ENCODE results near the gene EIF3K.
A peak's percentile ranks its signal among the peaks of the same experiment; 100 is the strongest.
"Not testable (repeated sequence)": the region's sequence is repeated elsewhere in the genome, so short reads cannot be mapped to it uniquely, and the experiment has no call there.

Gene EIF3K

GRCh38 chr19:38617764-38618589 lies 1.0 kb upstream of the EIF3K start, which contains the start of gene MAP4K1:
MAP4K1 (minus strand) TSS chr19:38617953; CDS start chr19:38617895, 58 bp downstream.
- peaks cover 15% of the 10 kb centered on the region for H3K79me2 ChIP-seq (ENCODE audit: control insufficient read depth, insufficient read depth, low read length, unreplicated experiment)

DNA sequence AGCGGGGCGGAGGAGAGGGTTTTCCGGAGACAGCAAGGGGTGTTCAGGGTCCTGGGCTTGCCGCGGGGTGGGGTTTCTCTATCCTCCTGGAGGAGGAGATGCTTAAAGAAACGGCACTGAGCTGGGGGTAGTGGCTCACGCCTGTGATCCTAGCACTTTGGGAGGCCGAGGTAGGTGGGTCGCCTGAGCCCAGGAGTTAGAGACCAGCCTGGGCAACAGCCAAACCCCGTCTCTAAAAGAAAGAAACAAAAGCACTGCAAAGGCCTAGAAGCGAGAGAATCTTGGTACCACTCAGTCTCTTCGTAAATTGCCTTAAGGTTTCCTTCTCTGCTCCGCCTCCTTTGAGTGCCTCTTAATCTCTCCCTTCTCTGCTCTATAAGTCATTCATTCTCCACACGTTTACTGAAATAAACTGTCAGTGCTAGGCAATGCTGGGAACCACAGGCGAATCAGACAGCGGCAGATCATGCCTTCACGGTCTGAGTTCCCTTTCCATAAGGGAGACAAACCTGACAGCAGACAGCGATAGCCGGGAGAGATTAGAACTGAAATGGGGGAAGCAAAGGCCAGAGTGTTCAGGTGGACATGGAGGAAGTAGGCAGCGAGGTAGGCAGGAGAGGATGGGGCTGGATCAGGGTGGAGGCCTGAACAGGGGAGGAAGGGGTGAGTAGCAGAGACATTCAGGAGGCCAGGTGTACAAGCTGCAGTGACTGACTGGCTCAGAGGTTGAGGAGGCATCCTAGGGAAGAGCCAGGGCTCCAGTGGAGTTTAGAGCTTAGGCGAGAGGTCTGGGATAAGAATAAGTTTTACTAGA lies 580 bp downstream of the EIF3K start:
- peak overlapping the region; percentile 61 for H2AFZ ChIP-seq (ENCODE audit: low read length, unreplicated experiment)

More at GRCh38 chr19:38617764-38618589, 1.0 kb upstream of the EIF3K start, which contains the start of gene MAP4K1:
- Histone ChIP-seq H3K4me3 (ENCODE audit: low read depth, low read length) (peak within 1 kb of the TSS; percentile 93), H3K27ac (ENCODE audit: low read depth, low read length) (no peak within 1 kb of the TSS), H2AFZ (ENCODE audit: low read length, unreplicated experiment) (peak within 1 kb of the TSS; percentile 31), H3K36me3 (ENCODE audit: insufficient read depth, low read length) (no peaks in the 10 kb centered on the region), H3K4me1 (ENCODE audit: control insufficient read depth, insufficient read depth, low read length, unreplicated experiment) (peaks cover 5% of the 10 kb centered on the region), H3K27me3 (ENCODE audit: insufficient read depth, low read length) (no peaks in the 10 kb centered on the region)

DNA sequence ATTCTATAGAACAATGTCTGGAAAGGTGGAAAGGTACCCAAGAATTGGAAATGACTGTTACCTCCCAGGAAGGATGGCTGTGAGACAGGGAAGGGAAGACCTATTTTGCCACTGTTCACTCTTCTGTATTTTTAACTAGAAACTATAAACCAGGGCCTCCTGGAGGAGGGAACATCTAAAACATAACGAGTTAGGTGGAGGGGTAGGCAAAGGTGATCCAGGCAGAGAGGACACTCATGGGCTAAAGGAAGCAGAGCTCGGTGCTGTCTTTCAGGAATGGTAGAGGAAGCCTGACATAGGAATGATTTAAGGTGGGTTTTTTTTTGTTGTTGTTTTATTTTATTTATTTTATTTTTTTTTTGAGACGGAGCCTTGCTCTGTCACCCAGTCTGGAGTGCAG lies 5.8 kb downstream of the EIF3K start:
- Histone ChIP-seq H3K27ac (ENCODE audit: low read depth, low read length) (no peak overlapping the region), H3K79me2 (ENCODE audit: control insufficient read depth, insufficient read depth, low read length, unreplicated experiment) (peaks cover 6% of the 10 kb centered on the region), H2AFZ (ENCODE audit: low read length, unreplicated experiment) (no peak overlapping the region), H3K4me1 (ENCODE audit: control insufficient read depth, insufficient read depth, low read length, unreplicated experiment) (peaks cover 5% of the 10 kb centered on the region), H3K36me3 (ENCODE audit: insufficient read depth, low read length) (no peaks in the 10 kb centered on the region), H3K4me3 (ENCODE audit: low read depth, low read length) (no peak overlapping the region), H3K27me3 (ENCODE audit: insufficient read depth, low read length) (no peaks in the 10 kb centered on the region)

More for the DNA sequence above, 580 bp downstream of the EIF3K start:
- Histone ChIP-seq H3K36me3 (ENCODE audit: insufficient read depth, low read length) (no peaks in the 10 kb centered on the region), H3K4me1 (ENCODE audit: control insufficient read depth, insufficient read depth, low read length, unreplicated experiment) (peaks cover 5% of the 10 kb centered on the region), H3K27me3 (ENCODE audit: insufficient read depth, low read length) (no peaks in the 10 kb centered on the region), H3K4me3 (ENCODE audit: low read depth, low read length) (peak overlapping the region; percentile 93), H3K27ac (ENCODE audit: low read depth, low read length) (peak overlapping the region; percentile 44; the same call in 1 of the 2 replicates), H3K79me2 (ENCODE audit: control insufficient read depth, insufficient read depth, low read length, unreplicated experiment) (peaks cover 15% of the 10 kb centered on the region)

GRCh38 chr19:38626401-38626800 lies 7.4 kb downstream of the EIF3K start:
- no peaks in the 10 kb centered on the region for H3K27me3 ChIP-seq (ENCODE audit: insufficient read depth, low read length)
- no peak overlapping the region for H2AFZ ChIP-seq (ENCODE audit: low read length, unreplicated experiment)
- no peaks in the 10 kb centered on the region for H3K79me2 ChIP-seq (ENCODE audit: control insufficient read depth, insufficient read depth, low read length, unreplicated experiment)
- H3K36me3 ChIP-seq (ENCODE audit: insufficient read depth, low read length), result no peaks in the 10 kb centered on the region
- no peak overlapping the region for H3K4me3 ChIP-seq (ENCODE audit: low read depth, low read length)
- no peaks in the 10 kb centered on the region for H3K4me1 ChIP-seq (ENCODE audit: control insufficient read depth, insufficient read depth, low read length, unreplicated experiment)
- H3K27ac ChIP-seq (ENCODE audit: low read depth, low read length), result no peak overlapping the region

DNA sequence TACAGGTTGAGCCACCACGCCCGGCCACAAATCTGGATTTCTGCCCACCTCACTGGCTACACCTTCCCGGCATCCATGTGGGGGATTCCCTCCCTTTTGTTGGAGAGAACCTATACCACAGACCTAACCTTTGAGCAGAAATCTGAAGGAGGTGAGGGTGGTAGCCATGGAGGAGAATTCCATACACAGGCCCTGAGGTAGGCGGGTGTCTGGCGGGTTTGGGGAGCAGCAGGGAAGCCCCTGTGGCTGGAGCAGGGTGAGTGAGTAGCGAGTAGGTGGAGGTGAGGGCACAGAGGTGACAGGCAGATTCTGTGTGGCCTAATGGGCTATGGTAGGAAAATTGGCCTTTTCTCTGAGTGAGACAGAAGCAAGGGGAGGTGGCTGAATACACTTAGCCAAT lies 10.6 kb downstream of the EIF3K start:
- H3K27me3 ChIP-seq (ENCODE audit: insufficient read depth, low read length), result no peaks in the 10 kb centered on the region
- H3K36me3 ChIP-seq (ENCODE audit: insufficient read depth, low read length), result no peaks in the 10 kb centered on the region
- no peaks in the 10 kb centered on the region for H3K79me2 ChIP-seq (ENCODE audit: control insufficient read depth, insufficient read depth, low read length, unreplicated experiment)
- H2AFZ ChIP-seq (ENCODE audit: low read length, unreplicated experiment), result no peak overlapping the region
- no peak overlapping the region for H3K27ac ChIP-seq (ENCODE audit: low read depth, low read length)
- no peaks in the 10 kb centered on the region for H3K4me1 ChIP-seq (ENCODE audit: control insufficient read depth, insufficient read depth, low read length, unreplicated experiment)
- no peak overlapping the region for H3K4me3 ChIP-seq (ENCODE audit: low read depth, low read length)

GRCh38 chr19:38631301-38631700 lies 12.3 kb downstream of the EIF3K start:
- H2AFZ ChIP-seq (ENCODE audit: low read length, unreplicated experiment); H3K79me2 ChIP-seq (ENCODE audit: control insufficient read depth, insufficient read depth, low read length, unreplicated experiment); H3K27me3 ChIP-seq (ENCODE audit: insufficient read depth, low read length); H3K4me3 ChIP-seq (ENCODE audit: low read depth, low read length); H3K27ac ChIP-seq (ENCODE audit: low read depth, low read length); H3K36me3 ChIP-seq (ENCODE audit: insufficient read depth, low read length); H3K4me1 ChIP-seq (ENCODE audit: control insufficient read depth, insufficient read depth, low read length, unreplicated experiment): not testable (repeated sequence)

- H3K27ac ChIP-seq (ENCODE audit: low read depth, low read length); H3K79me2 ChIP-seq (ENCODE audit: control insufficient read depth, insufficient read depth, low read length, unreplicated experiment); H3K4me1 ChIP-seq (ENCODE audit: control insufficient read depth, insufficient read depth, low read length, unreplicated experiment); H3K4me3 ChIP-seq (ENCODE audit: low read depth, low read length); H3K27me3 ChIP-seq (ENCODE audit: insufficient read depth, low read length); H3K36me3 ChIP-seq (ENCODE audit: insufficient read depth, low read length); H2AFZ ChIP-seq (ENCODE audit: low read length, unreplicated experiment): not testable (repeated sequence)
Measured at GRCh38 chr19:38631811-38632475, 13.0 kb downstream of the EIF3K start.

DNA sequence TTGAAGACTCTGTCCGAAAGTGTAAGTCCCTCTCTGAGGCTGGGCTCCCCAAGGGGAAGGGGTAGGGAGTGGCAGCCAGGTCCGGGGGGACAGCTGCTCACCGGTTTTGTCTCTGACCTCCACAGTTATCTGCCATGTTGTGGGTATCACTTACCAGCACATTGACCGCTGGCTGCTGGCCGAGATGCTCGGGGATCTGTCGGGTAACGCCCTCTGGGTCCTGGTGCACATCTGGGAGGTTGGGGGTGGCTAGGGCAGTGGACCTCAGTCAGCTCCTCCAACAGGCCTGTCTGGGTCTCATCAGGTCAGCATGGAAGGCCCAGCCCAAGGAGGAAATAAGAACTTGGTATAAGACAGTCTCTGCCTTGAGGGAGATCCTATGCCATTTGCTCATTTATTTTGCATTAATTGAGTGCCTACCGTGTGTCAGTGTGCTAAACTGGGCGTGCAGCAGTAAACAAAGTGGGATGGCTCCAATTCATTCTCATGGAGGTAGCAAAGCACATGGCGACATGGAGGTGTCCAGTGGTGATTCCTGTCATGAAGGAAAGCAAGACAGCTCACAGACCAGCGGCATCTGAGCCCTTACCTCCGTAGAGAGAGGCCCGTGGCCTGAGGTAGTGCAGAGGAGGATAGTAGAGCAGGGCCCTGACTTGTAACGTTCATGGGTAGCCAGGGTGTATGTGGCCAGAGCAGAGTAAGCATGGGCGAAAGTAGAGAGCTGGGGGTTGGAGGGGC lies 13.7 kb downstream of the EIF3K start:
- Histone ChIP-seq H3K27ac (ENCODE audit: low read depth, low read length) (no peak overlapping the region), H3K4me1 (ENCODE audit: control insufficient read depth, insufficient read depth, low read length, unreplicated experiment) (no peaks in the 10 kb centered on the region), H3K79me2 (ENCODE audit: control insufficient read depth, insufficient read depth, low read length, unreplicated experiment) (no peaks in the 10 kb centered on the region), H3K27me3 (ENCODE audit: insufficient read depth, low read length) (no peaks in the 10 kb centered on the region), H2AFZ (ENCODE audit: low read length, unreplicated experiment) (no peak overlapping the region), H3K36me3 (ENCODE audit: insufficient read depth, low read length) (no peaks in the 10 kb centered on the region), H3K4me3 (ENCODE audit: low read depth, low read length) (no peak overlapping the region)

DNA sequence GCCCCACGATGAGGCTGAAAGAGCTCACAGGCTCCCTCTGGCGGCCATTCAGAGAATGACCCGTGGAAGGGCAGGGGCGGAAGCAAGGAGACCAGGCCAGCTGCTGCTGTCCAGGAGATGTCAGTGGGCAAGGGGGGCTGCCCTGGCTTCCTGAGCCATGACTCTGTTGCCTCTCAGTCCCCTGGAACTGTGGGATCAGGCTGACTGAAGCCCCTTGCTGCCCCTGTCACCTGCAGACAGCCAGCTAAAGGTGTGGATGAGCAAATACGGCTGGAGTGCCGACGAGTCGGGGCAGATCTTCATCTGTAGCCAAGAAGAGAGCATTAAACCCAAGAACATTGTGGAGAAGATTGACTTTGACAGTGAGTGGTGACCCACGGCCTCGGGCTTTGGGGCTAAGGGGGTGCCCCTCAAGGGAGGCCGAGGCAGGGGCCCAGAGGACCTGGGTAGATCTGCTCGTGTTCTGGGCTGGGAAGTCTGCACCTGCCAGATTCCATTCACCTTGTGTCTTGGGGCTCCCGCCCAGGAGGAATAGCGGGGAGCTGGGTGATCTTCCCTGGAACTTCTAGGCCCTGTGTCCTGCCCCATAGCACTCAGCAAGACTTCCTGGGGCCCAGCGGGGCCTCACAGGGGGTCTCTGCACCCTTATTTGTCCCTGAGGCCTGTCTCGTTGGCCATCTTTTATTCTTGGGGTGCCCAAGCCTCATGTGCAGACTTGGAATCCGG lies 15.9 kb downstream of the EIF3K start:
- H3K79me2 ChIP-seq (ENCODE audit: control insufficient read depth, insufficient read depth, low read length, unreplicated experiment), result no peaks in the 10 kb centered on the region
- no peaks in the 10 kb centered on the region for H3K36me3 ChIP-seq (ENCODE audit: insufficient read depth, low read length)
- H3K4me3 ChIP-seq (ENCODE audit: low read depth, low read length), result no peak overlapping the region
- no peak overlapping the region for H2AFZ ChIP-seq (ENCODE audit: low read length, unreplicated experiment)
- H3K4me1 ChIP-seq (ENCODE audit: control insufficient read depth, insufficient read depth, low read length, unreplicated experiment), result no peaks in the 10 kb centered on the region
- H3K27me3 ChIP-seq (ENCODE audit: insufficient read depth, low read length), result no peaks in the 10 kb centered on the region
- H3K27ac ChIP-seq (ENCODE audit: low read depth, low read length), result no peak overlapping the region

Measured in ACC112 (cell line).